PC-9 (cell line): Measurements from ENCODE around the gene ABCA5.

Experiments used
- EZH2 ChIP-seq: fragments of 200-600 bp; sonication (generic); IDR thresholded peaks from 2 replicates; pipeline ENCODE4 v1.8.0; 2017; ENCODE audit warnings: antibody characterized with exemption, low read depth
- TF ChIP-seq, protein P1 (sequence below): fragments of 200-600 bp; sonication (generic); conservative IDR thresholded peaks from 2 replicates; pipeline ENCODE4 v1.6.1; 2017; ENCODE audit warnings: mixed run types, antibody characterized with exemption, mild to moderate bottlenecking, moderate library complexity

DNA sequence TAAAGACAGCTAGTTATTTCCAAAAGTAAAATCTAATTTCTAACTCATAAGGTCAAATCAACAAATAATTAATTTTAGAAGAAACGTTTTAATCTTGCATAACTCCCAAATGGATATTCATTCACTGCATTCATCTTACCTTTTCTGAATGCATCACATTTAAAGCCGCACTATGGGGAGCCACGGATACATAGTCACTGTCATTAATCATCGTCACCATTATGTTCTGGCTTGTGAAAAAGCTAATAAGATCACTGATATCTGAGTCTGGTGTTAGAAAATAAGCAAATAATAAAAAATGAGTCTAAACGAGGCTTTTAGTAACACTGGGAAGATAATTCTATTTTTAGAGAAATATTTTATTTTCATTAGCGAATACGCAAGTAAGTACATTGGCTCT lies 55.9 kb downstream of the ABCA5 start:
- TF ChIP-seq, protein P1, sequence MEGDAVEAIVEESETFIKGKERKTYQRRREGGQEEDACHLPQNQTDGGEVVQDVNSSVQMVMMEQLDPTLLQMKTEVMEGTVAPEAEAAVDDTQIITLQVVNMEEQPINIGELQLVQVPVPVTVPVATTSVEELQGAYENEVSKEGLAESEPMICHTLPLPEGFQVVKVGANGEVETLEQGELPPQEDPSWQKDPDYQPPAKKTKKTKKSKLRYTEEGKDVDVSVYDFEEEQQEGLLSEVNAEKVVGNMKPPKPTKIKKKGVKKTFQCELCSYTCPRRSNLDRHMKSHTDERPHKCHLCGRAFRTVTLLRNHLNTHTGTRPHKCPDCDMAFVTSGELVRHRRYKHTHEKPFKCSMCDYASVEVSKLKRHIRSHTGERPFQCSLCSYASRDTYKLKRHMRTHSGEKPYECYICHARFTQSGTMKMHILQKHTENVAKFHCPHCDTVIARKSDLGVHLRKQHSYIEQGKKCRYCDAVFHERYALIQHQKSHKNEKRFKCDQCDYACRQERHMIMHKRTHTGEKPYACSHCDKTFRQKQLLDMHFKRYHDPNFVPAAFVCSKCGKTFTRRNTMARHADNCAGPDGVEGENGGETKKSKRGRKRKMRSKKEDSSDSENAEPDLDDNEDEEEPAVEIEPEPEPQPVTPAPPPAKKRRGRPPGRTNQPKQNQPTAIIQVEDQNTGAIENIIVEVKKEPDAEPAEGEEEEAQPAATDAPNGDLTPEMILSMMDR = no peak
- no peak for TF ChIP-seq EZH2
